Astrocyte (in vitro differentiated cells and primary cell): Measurements from ENCODE around the gene PGAM5. TPM values are rescaled to one million over a fixed set of nuclear protein-coding genes. Genes with fewer than 3 reads are reported as not detected.

Source experiments
- DNase-seq: peaks from one replicate; pipeline ENCODE4 v3.0.0-alpha.2; 2010; ENCODE audit warnings: low read depth
- FAIRE-seq: peaks from 2 replicates; lab custom pipeline; 2011; peaks lifted over from hg19 to GRCh38; lab: Jason Lieb, UNC
- H2AFZ ChIP-seq: 2 replicates; pipeline ENCODE4 v1.6.0; 2012; ENCODE audit warnings: low read depth, low read length, inconsistent platforms
- H3K27ac ChIP-seq: 2 replicates; pipeline ENCODE4 v1.5.1; 2011; ENCODE audit warnings: low read depth, low read length, inconsistent platforms
- H3K27me3 ChIP-seq: 2 replicates; pipeline ENCODE4 v1.6.0; 2011; ENCODE audit warnings: low read length, inconsistent platforms; ENCODE audit not compliant: insufficient read depth
- H3K36me3 ChIP-seq: 2 replicates; pipeline ENCODE4 v1.5.1; 2011; ENCODE audit warnings: low read length, inconsistent platforms; ENCODE audit not compliant: insufficient read depth
- H3K4me1 ChIP-seq: 2 replicates; pipeline ENCODE4 v1.5.1; 2011; ENCODE audit warnings: low read length, inconsistent platforms; ENCODE audit not compliant: insufficient read depth
- H3K4me2 ChIP-seq: 2 replicates; pipeline ENCODE4 v1.6.0; 2012; ENCODE audit warnings: low read length, inconsistent platforms
- H3K4me3 ChIP-seq: 2 replicates; pipeline ENCODE4 v1.5.1; 2011; ENCODE audit warnings: low read depth, mild to moderate bottlenecking, low read length, inconsistent platforms; ENCODE audit not compliant: insufficient read depth
- H3K79me2 ChIP-seq: 2 replicates; pipeline ENCODE4 v1.6.0; 2012; ENCODE audit warnings: mild to moderate bottlenecking, low read length, inconsistent platforms; ENCODE audit not compliant: insufficient read depth
- H3K9ac ChIP-seq: 2 replicates; pipeline ENCODE4 v1.6.0; 2012; ENCODE audit warnings: mild to moderate bottlenecking, low read length, inconsistent platforms
- H3K9me3 ChIP-seq: 2 replicates; pipeline ENCODE4 v1.5.1; 2012; ENCODE audit warnings: low read depth, mild to moderate bottlenecking, low read length, inconsistent platforms; ENCODE audit not compliant: insufficient read depth
- H4K20me1 ChIP-seq: 2 replicates; pipeline ENCODE4 v1.6.0; 2012; ENCODE audit warnings: low read length, inconsistent platforms; ENCODE audit not compliant: insufficient read depth
- H3K27ac Mint-ChIP-seq: one replicate; pipeline ENCODE4 v1.8.0; 2021; ENCODE audit warnings: mild to moderate bottlenecking, mixed read lengths; ENCODE audit not compliant: unreplicated experiment
- H3K27me3 Mint-ChIP-seq: one replicate; pipeline ENCODE4 v1.8.0; 2021; ENCODE audit warnings: low read depth, mixed read lengths; ENCODE audit not compliant: unreplicated experiment
- H3K36me3 Mint-ChIP-seq: one replicate; pipeline ENCODE4 v1.8.0; 2021; ENCODE audit warnings: low read depth, mixed read lengths; ENCODE audit not compliant: unreplicated experiment
- H3K4me1 Mint-ChIP-seq: one replicate; pipeline ENCODE4 v1.8.0; 2021; ENCODE audit warnings: low read depth, mixed read lengths; ENCODE audit not compliant: unreplicated experiment
- H3K4me3 Mint-ChIP-seq: one replicate; pipeline ENCODE4 v1.8.0; 2021; ENCODE audit warnings: mild to moderate bottlenecking, moderate library complexity, mixed read lengths; ENCODE audit not compliant: unreplicated experiment
- H3K9me3 Mint-ChIP-seq: one replicate; pipeline ENCODE4 v1.8.0; 2021; ENCODE audit warnings: mild to moderate bottlenecking, mixed read lengths; ENCODE audit not compliant: unreplicated experiment
- CTCF ChIP-seq: IDR thresholded peaks from 2 replicates; pipeline ENCODE4 v1.5.1; 2011; ENCODE audit warnings: low read depth, mild to moderate bottlenecking, inconsistent platforms, low read length, moderate library complexity; ENCODE audit not compliant: insufficient read depth
- EZH2 ChIP-seq: IDR thresholded peaks from 2 replicates; pipeline ENCODE4 v1.6.1; 2012; ENCODE audit warnings: mild to moderate bottlenecking, low read length, inconsistent platforms; ENCODE audit not compliant: insufficient read depth
- total RNA-seq: library from RNA; stranded (reverse); gene quantifications from 2 replicates; pipeline ENCODE4 v1.2.1, GENCODE V29; 2021

Gene PGAM5
- total RNA-seq, 1 donor from 2014 or later: 43.4 TPM

GRCh38 chr12:132673288-132674179 lies 37.1 kb upstream of the PGAM5 start:
- H3K4me3 Mint-ChIP-seq: no peak overlapping the region
- H3K36me3 Mint-ChIP-seq: peaks cover 32% of the 10 kb centered on the region
- peaks cover 8% of the 10 kb centered on the region for H3K27me3 Mint-ChIP-seq
- no peak for DNase-seq
- no peak overlapping the region for H3K27ac ChIP-seq
- H3K9me3 ChIP-seq: no peaks in the 10 kb centered on the region
- H3K36me3 ChIP-seq: peaks cover 24% of the 10 kb centered on the region
- no peaks in the 10 kb centered on the region for H3K4me1 ChIP-seq
- no peaks in the 10 kb centered on the region for H4K20me1 ChIP-seq
- H3K27me3 ChIP-seq: no peaks in the 10 kb centered on the region
- FAIRE-seq: no peak
- H3K4me1 Mint-ChIP-seq: no peaks in the 10 kb centered on the region
- TF ChIP-seq EZH2: no peak
- no peak for TF ChIP-seq CTCF
- H3K4me3 ChIP-seq: no peak overlapping the region
- H2AFZ ChIP-seq: no peak overlapping the region
- no peak overlapping the region for H3K27ac Mint-ChIP-seq
- no peak overlapping the region for H3K9ac ChIP-seq
- H3K79me2 ChIP-seq: no peaks in the 10 kb centered on the region
- H3K9me3 Mint-ChIP-seq: peaks cover 3% of the 10 kb centered on the region
- no peak overlapping the region for H3K4me2 ChIP-seq

GRCh38 chr12:132674561-132674960 lies 36.1 kb upstream of the PGAM5 start:
- H3K4me1 ChIP-seq: no peaks in the 10 kb centered on the region
- no peaks in the 10 kb centered on the region for H4K20me1 ChIP-seq
- no peak overlapping the region for H3K4me3 ChIP-seq
- FAIRE-seq (no peak), DNase-seq (no peak)
- H2AFZ ChIP-seq: no peak overlapping the region
- H3K9ac ChIP-seq: no peak overlapping the region
- H3K4me2 ChIP-seq: no peak overlapping the region
- Mint-ChIP-seq H3K27me3 (peaks cover 8% of the 10 kb centered on the region), H3K36me3 (peaks cover 31% of the 10 kb centered on the region), H3K4me1 (no peaks in the 10 kb centered on the region), H3K4me3 (no peak overlapping the region), H3K27ac (no peak overlapping the region), H3K9me3 (peaks cover 3% of the 10 kb centered on the region)
- peaks cover 30% of the 10 kb centered on the region for H3K36me3 ChIP-seq
- no peak overlapping the region for H3K27ac ChIP-seq
- TF ChIP-seq CTCF (no peak), EZH2 (no peak)
- peaks cover 7% of the 10 kb centered on the region for H3K79me2 ChIP-seq
- H3K9me3 ChIP-seq: no peaks in the 10 kb centered on the region
- H3K27me3 ChIP-seq: no peaks in the 10 kb centered on the region
